Muscle layer of colon (tissue), 2 donors: ENCODE data around the gene ZSWIM2.
"Not testable (repeated sequence)": the region's sequence is repeated elsewhere in the genome, so short reads cannot be mapped to it uniquely, and the experiment has no call there.

Experiments
- H3K27ac ChIP-seq: one replicate; pipeline ENCODE4 v1.7.0; 2013; ENCODE audit warnings: low read depth, mild to moderate bottlenecking, low read length, moderate library complexity
- H3K27me3 ChIP-seq, 2 donors: one replicate each; pipeline ENCODE4 v1.7.0; 2013; ENCODE audit warnings: low read length in 2 of 2, mild to moderate bottlenecking in 2 of 2; ENCODE audit not compliant: insufficient read depth in 2 of 2, control insufficient read depth in 1 of 2
- H3K36me3 ChIP-seq: one replicate; pipeline ENCODE4 v1.7.0; 2013; ENCODE audit warnings: mild to moderate bottlenecking, low read length; ENCODE audit not compliant: insufficient read depth
- H3K4me1 ChIP-seq: one replicate; pipeline ENCODE4 v1.7.0; 2013; ENCODE audit warnings: mild to moderate bottlenecking, low read length; ENCODE audit not compliant: insufficient read depth
- H3K4me3 ChIP-seq, 2 donors: one replicate each; pipeline ENCODE4 v1.7.0; 2013; ENCODE audit warnings: low read length in 2 of 2, low read depth in 1 of 2, mild to moderate bottlenecking in 1 of 2, moderate library complexity in 1 of 2
- H3K9ac ChIP-seq: one replicate; pipeline ENCODE4 v1.7.0; 2013; ENCODE audit warnings: low read length
- H3K9me3 ChIP-seq: one replicate; pipeline ENCODE4 v1.7.0; 2013; ENCODE audit warnings: mild to moderate bottlenecking, low read length
- donor health status: abdominal sarcoma.
- donor health status: Adenocarcinoma of cecum.

Gene ZSWIM2

DNA sequence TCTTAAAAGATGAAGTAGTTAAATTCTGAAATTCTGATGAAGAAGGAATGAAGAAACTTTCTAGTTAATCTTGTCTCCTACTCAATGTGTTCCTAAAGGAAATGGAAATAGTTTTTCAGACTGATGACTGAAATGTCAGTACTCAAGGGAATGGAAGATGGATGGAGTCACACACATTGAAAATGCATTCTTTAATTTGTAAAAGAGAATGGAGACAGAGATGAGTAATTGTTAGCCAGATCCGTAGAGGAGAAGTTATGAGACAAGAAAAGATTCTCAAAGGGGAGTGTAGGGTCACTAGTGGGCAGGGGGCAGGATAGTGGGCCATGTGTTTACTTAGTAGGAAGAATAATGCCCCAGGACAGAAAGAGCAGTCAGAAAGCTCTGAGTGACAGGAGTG is 13.3 kb downstream of the ZSWIM2 start:
- Histone ChIP-seq H3K4me1 (no peaks in the 10 kb centered on the region), H3K27me3 (no peaks in the 10 kb centered on the region), H3K36me3 (no peaks in the 10 kb centered on the region), H3K27ac (no peak overlapping the region), H3K9me3 (no peaks in the 10 kb centered on the region), H3K9ac (no peak overlapping the region), H3K4me3 (no peak overlapping the region)

DNA sequence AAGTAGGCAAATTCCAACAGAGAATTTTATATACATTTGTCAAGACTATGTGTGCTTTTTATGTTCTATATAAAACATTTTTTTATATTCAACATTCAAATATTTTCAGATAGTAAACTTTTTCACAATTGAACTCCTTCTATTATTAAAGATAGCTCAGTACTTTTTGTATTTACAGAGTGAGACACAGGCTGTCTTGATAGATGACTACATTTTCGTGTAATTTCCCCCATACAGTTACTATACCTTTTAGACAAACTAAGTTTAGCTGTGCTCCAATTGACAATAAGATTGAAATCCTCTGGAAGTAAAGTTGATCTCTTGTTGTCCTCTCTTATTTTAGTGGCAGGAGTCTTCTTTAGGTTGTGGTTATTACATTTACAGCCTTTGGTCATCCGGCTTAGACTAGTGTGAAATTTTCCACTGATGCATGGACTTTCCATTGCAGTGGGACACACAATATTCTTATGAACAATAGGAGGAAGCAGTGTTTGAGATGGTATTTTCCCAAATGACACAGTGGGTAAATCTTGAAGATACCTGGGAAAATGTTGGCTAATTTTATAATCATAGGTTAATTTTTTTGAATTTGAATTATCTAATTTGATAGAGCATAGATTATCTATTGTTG is 21.0 kb downstream of the ZSWIM2 start:
- Histone ChIP-seq H3K4me3 (no peak overlapping the region), H3K9ac (no peak overlapping the region), H3K27me3 (no peaks in the 10 kb centered on the region), H3K9me3 (no peaks in the 10 kb centered on the region), H3K4me1 (no peaks in the 10 kb centered on the region), H3K36me3 (no peaks in the 10 kb centered on the region), H3K27ac (no peak overlapping the region)

DNA sequence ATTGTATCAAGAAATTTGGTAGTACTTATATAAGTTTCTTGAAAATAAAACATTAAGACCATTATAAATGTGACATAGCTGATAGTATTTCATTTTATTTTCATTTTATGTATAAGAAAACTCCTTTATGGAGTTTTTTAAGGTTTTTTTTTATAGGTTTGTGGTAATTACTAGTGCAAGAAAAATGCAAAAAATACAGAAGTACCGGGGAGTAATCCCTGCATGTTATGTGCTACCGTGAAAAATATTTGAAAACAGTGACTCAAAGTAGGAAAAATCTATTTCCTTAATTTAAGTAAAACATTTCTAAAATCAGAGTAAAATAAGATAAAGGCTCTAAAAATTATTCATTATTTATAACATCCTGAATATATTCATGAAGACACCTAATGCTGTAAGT is 21.6 kb downstream of the ZSWIM2 start:
- Histone ChIP-seq H3K27ac (no peak overlapping the region), H3K9ac (no peak overlapping the region), H3K36me3 (no peaks in the 10 kb centered on the region), H3K9me3 (no peaks in the 10 kb centered on the region), H3K4me3 (no peak overlapping the region), H3K27me3 (no peaks in the 10 kb centered on the region), H3K4me1 (no peaks in the 10 kb centered on the region)

DNA sequence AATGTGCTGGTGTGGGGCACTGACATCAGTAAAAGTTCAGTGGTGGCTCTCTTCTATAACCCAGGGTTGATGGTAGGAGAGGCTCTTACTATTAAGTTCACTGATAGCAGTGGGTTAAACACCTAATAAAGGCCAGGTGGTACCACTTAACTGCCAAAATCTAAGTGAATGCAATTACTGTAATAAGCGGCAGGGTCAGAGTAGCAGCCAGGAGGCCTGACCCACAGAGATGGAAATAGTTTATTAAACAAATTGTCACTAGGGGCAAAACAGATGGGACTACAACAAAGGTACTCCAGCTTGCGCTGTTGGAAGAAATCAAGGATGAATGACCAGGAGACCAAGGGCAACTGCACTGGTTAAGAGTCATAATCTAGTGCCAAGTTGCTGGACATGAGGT is 26.6 kb downstream of the ZSWIM2 start:
- Histone ChIP-seq H3K27me3 (no peaks in the 10 kb centered on the region), H3K9me3 (no peaks in the 10 kb centered on the region), H3K4me1 (no peaks in the 10 kb centered on the region), H3K27ac (no peak overlapping the region), H3K36me3 (no peaks in the 10 kb centered on the region), H3K4me3 (no peak overlapping the region), H3K9ac (no peak overlapping the region)

DNA sequence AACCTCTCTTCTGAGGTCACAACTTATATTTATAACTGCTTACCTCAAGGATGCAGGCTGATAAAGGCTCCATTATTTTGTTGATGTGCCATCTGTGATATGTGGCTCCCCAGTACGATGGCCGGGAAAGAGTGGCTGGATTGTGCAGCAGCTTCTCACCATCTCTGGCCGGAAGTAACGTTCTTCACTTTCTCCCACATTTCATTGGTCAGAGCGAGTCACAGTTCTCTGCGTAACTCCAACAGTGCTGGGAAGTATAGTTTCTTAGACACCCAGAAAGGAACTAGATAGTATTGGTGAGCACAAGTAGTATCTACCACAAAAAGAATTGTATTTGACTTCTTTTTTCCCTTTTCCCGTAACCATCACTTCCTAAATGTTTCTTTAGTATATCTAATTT is 28.7 kb downstream of the ZSWIM2 start:
- Histone ChIP-seq H3K4me3 (no peak overlapping the region), H3K27ac (no peak overlapping the region), H3K9ac (no peak overlapping the region), H3K9me3 (no peaks in the 10 kb centered on the region), H3K36me3 (no peaks in the 10 kb centered on the region), H3K4me1 (no peaks in the 10 kb centered on the region), H3K27me3 (no peaks in the 10 kb centered on the region)

- H3K4me3 ChIP-seq, H3K27me3 ChIP-seq, H3K9ac ChIP-seq, H3K36me3 ChIP-seq, H3K27ac ChIP-seq, H3K4me1 ChIP-seq, H3K9me3 ChIP-seq: not testable (repeated sequence)
These were observed 37.2 kb downstream of the ZSWIM2 start for GRCh38 chr2:186811760-186812159.

GRCh38 chr2:186806591-186806990 is 42.4 kb downstream of the ZSWIM2 start:
- Histone ChIP-seq H3K4me3 (no peak overlapping the region), H3K27me3 (no peaks in the 10 kb centered on the region), H3K9me3 (no peaks in the 10 kb centered on the region), H3K4me1 (no peaks in the 10 kb centered on the region), H3K9ac (no peak overlapping the region), H3K36me3 (no peaks in the 10 kb centered on the region), H3K27ac (no peak overlapping the region)

- H3K27ac ChIP-seq, H3K4me3 ChIP-seq: not testable (repeated sequence)
These were observed 50.4 kb downstream of the ZSWIM2 start for GRCh38 chr2:186798604-186799003.

DNA sequence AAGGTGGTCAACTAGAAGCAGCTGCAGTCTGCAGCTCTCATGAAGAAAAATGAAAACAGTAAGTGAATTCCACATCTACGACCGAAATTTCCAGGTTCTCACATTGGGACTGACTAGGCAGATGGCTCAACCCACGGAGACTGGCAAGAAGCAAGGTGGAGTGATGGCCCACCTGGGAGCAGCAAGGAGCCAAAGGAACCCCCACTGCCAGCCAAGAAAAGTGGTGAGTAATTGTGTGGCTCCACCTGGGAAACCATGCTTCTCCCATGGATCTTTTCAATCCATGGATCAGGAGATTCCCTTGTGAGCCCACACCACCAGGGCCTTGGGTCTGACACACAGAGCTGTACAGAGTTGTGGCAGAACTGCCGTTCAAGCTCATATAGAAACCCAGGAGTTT is 64.0 kb downstream of the ZSWIM2 start:
- no peak overlapping the region for H3K9ac ChIP-seq
- no peak overlapping the region for H3K4me3 ChIP-seq
- H3K9me3 ChIP-seq, result no peaks in the 10 kb centered on the region
- H3K4me1 ChIP-seq, result no peaks in the 10 kb centered on the region
- no peaks in the 10 kb centered on the region for H3K36me3 ChIP-seq
- H3K27ac ChIP-seq, result no peak overlapping the region
- H3K27me3 ChIP-seq, result no peaks in the 10 kb centered on the region

More at GRCh38 chr2:186798604-186799003, 50.4 kb downstream of the ZSWIM2 start:
- H3K9me3 ChIP-seq, H3K9ac ChIP-seq, H3K4me1 ChIP-seq, H3K27me3 ChIP-seq, H3K36me3 ChIP-seq: not testable (repeated sequence)

DNA sequence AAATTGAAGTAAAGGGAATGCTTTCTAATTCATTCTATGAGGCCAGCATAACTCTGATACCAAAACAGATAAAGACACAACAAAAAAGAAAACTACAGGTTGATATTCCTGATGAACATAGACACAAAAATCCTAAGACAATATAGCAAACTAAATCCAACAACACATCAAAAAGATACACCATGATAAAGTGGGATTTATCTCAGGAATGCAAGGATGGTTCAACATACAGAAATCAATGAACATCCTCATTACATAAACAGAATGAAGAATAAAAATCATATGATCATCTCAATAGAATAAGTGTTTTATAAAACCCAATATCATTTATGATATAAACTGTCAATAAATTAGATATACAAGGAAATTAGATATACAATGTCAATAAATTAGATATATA is 65.7 kb downstream of the ZSWIM2 start:
- H3K4me1 ChIP-seq, result no peaks in the 10 kb centered on the region
- H3K9me3 ChIP-seq, result no peaks in the 10 kb centered on the region
- H3K4me3 ChIP-seq, result no peak overlapping the region
- H3K27me3 ChIP-seq, result no peaks in the 10 kb centered on the region
- H3K9ac ChIP-seq, result no peak overlapping the region
- H3K36me3 ChIP-seq, result no peaks in the 10 kb centered on the region
- no peak overlapping the region for H3K27ac ChIP-seq

DNA sequence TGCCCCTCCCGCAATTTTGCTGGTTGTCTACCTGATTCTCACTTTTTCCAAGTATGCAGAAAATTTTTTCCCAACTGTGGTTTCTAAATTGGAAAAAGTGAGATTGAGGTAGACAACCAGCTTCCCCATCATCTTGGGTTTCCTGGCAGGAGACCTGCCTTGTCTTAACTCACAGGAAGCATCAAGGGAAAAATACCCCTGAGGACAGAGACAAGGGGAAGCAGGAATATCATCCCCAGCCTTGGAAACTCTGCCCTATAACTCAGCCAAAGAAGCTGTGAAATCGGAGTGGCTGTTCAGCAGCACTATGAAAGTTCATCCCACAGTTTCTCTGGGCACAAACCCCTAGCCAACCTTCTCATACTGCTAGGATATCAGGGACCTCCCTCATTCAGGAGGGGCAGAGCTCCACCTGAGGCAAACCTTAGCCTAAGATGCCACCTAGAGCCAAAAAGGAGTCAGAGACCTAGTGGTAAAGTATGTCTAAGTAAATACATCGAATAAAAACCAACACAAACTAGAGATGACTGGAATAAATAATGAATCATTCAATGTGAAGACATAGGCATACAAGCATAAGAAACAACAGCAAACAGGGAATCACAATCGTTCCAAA is 68.2 kb downstream of the ZSWIM2 start:
- Histone ChIP-seq H3K27ac (no peak overlapping the region), H3K9me3 (no peaks in the 10 kb centered on the region)

More for the DNA sequence above, 68.2 kb downstream of the ZSWIM2 start:
- no peaks in the 10 kb centered on the region for H3K27me3 ChIP-seq
- no peaks in the 10 kb centered on the region for H3K36me3 ChIP-seq
- no peak overlapping the region for H3K4me3 ChIP-seq
- no peaks in the 10 kb centered on the region for H3K4me1 ChIP-seq
- H3K9ac ChIP-seq, result no peak overlapping the region
